Endothelial cell of umbilical vein (primary cell): ENCODE results near the gene KRT78. TPM values are rescaled to one million over a fixed set of nuclear protein-coding genes. Genes with fewer than 3 reads are reported as not detected.

ENCODE experiments used
- BruUV-seq: library from RNA; stranded (reverse); fragments of 400-500 nt; replicated peaks from 2 replicates; lab custom pipeline; 2021; lab: Mats Ljungman, UMichigan
- CTCF ChIA-PET: fragments of 300-600, 350-600 bp; sonication (Branson Sonifier 250); formaldehyde crosslinking; loops from one replicate; lab custom pipeline; 2021; ENCODE audit warnings: antibody characterized with exemption, inconsistent platforms; lab: Charles Lee
- POLR2A ChIA-PET: fragments of 300-600, 350-600 bp; sonication (Branson Sonifier 250); formaldehyde crosslinking; loops from one replicate; lab custom pipeline; 2021; ENCODE audit warnings: antibody characterized with exemption, inconsistent platforms; lab: Charles Lee
- DNase-seq: peaks from one replicate; pipeline ENCODE4 v3.0.0-alpha.2; 2011; ENCODE audit warnings: low read depth, low spot score
- FAIRE-seq: peaks from 2 replicates; lab custom pipeline; 2011; peaks lifted over from hg19 to GRCh38; lab: Jason Lieb, UNC
- H2AFZ ChIP-seq: 2 replicates; pipeline ENCODE4 v1.6.0; 2012; ENCODE audit warnings: low read depth, low read length, control low read depth, inconsistent platforms
- H3K27ac ChIP-seq: 2 replicates; pipeline ENCODE4 v1.5.1; 2011; ENCODE audit warnings: low read depth, mild to moderate bottlenecking, control low read depth, low read length, moderate library complexity; ENCODE audit not compliant: insufficient read depth
- H3K27me3 ChIP-seq, 2 experiments: 2 replicates each; pipeline versions ENCODE4 v1.6.0 to v1.6.1; 2011; ENCODE audit warnings: low read length in 2 of 2, mixed read lengths in 1 of 2; ENCODE audit not compliant: control insufficient read depth in 2 of 2, insufficient read depth in 2 of 2
- H3K36me3 ChIP-seq, 2 experiments: 2 replicates in 1 of 2; 3 replicates in 1 of 2; pipeline ENCODE4 v1.5.1; 2011; ENCODE audit warnings: low read length in 2 of 2, mild to moderate bottlenecking in 1 of 2, moderate library complexity in 1 of 2; ENCODE audit not compliant: control insufficient read depth in 2 of 2, insufficient read depth in 2 of 2; ENCODE audit errors: extremely low read depth in 1 of 2
- H3K4me1 ChIP-seq: 3 replicates; pipeline ENCODE4 v1.5.1; 2011; ENCODE audit warnings: mild to moderate bottlenecking, low read length; ENCODE audit not compliant: control insufficient read depth, insufficient read depth; ENCODE audit errors: extremely low read depth
- H3K4me2 ChIP-seq: 2 replicates; pipeline ENCODE4 v1.6.1; 2011; ENCODE audit warnings: low read length, control low read depth, mixed read lengths; ENCODE audit not compliant: insufficient read depth
- H3K4me3 ChIP-seq, 3 experiments: fragments of 200-600 bp in 1 of 3; sonication (generic), shearing (Covaris generic) in 1 of 3; replicated peaks in 1 of 3; 2 replicates each; pipeline ENCODE4 v1.5.1; 2011 to 2016; ENCODE audit warnings: control low read depth in 3 of 3, low read length in 3 of 3, mild to moderate bottlenecking in 2 of 3, inconsistent platforms in 1 of 3, low read depth in 1 of 3, moderate library complexity in 1 of 3; ENCODE audit not compliant: insufficient read depth in 1 of 3
- H3K79me2 ChIP-seq: 2 replicates; pipeline ENCODE4 v1.6.0; 2012; ENCODE audit warnings: low read length, inconsistent platforms; ENCODE audit not compliant: control insufficient read depth, insufficient read depth
- H3K9ac ChIP-seq: replicated peaks from 2 replicates; pipeline ENCODE3; 2011; ENCODE audit warnings: low read length, control low read depth; ENCODE audit not compliant: insufficient read depth; ENCODE audit errors: extremely low read depth
- H3K9me1 ChIP-seq: replicated peaks from 3 replicates; pipeline ENCODE4 v1.6.0; 2011; ENCODE audit warnings: mild to moderate bottlenecking, low read length; ENCODE audit not compliant: control insufficient read depth, insufficient read depth; ENCODE audit errors: extremely low read depth
- H3K9me3 ChIP-seq: replicated peaks from 2 replicates; pipeline ENCODE4 v1.5.1; 2012; ENCODE audit warnings: low read length, inconsistent platforms; ENCODE audit not compliant: control insufficient read depth, insufficient read depth
- H4K20me1 ChIP-seq: replicated peaks from 2 replicates; pipeline ENCODE3; 2011; ENCODE audit warnings: mild to moderate bottlenecking, low read length; ENCODE audit not compliant: control insufficient read depth, insufficient read depth; ENCODE audit errors: extremely low read depth
- EZH2 ChIP-seq: IDR thresholded peaks from 2 replicates; pipeline ENCODE4 v1.6.1; 2012; ENCODE audit warnings: borderline replicate concordance, low read depth, mild to moderate bottlenecking, moderate library complexity, low read length, inconsistent platforms; ENCODE audit not compliant: severe bottlenecking
- FOS ChIP-seq: IDR thresholded peaks from 2 replicates; pipeline ENCODE4 v1.6.1; 2011; ENCODE audit warnings: mild to moderate bottlenecking, low read length, moderate library complexity, borderline replicate concordance; ENCODE audit not compliant: insufficient read depth
- GATA2 ChIP-seq: IDR thresholded peaks from 2 replicates; pipeline ENCODE4 v1.7.0; 2011; ENCODE audit warnings: low read depth, mild to moderate bottlenecking, moderate library complexity, mixed read lengths, low read length; ENCODE audit not compliant: insufficient read length, insufficient read depth
- JUN ChIP-seq: IDR thresholded peaks from 2 replicates; pipeline ENCODE4 v1.6.1; 2011; ENCODE audit warnings: borderline replicate concordance, low read depth; ENCODE audit not compliant: insufficient read length, insufficient read depth
- POLR2A ChIP-seq: IDR thresholded peaks from 2 replicates; pipeline ENCODE4 v1.6.1; 2012; ENCODE audit warnings: low read depth, mild to moderate bottlenecking, control low read depth, low read length
- dilution Hi-C: fragments of 300-500 bp; cut with MboI; formaldehyde crosslinking; loops from one replicate; pipeline ENCODE4 v1.15.0; 2019; ENCODE audit warnings: low sequenced_read_pairs; ENCODE audit not compliant: extremely low pct_ligation_motif_present
- intact Hi-C: fragments of 100-400 bp; cut with micrococcal nuclease; formaldehyde crosslinking; loops from one replicate; pipeline ENCODE4 v1.10.0; 2022
- polyA plus RNA-seq, 4 experiments: library from polyadenylated mRNA; depleted of rRNA in 3 of 4; stranded (reverse) in 3 of 4; unstranded in 1 of 4; fragments of >200 nt; gene quantifications; 2 replicates each; pipeline versions ENCODE4 v1.2.1 to v1.2.3, GENCODE V29; 2011 to 2012; ENCODE audit warnings: missing spikeins in 1 of 4
- total RNA-seq: library from RNA; stranded (reverse); gene quantifications from 2 replicates; pipeline ENCODE4 v1.2.3, GENCODE V29; 2021
- TF ChIP-seq, protein P1 (sequence below): IDR thresholded peaks from 2 replicates; pipeline ENCODE4 v1.6.1; 2011; ENCODE audit not compliant: insufficient read depth, insufficient read length

KRT78 gene
- total and polyA plus RNA-seq, 2 donors (not counting 3 experiments of a cell fraction or from before 2014, with no cell fraction given), result not detected

DNA sequence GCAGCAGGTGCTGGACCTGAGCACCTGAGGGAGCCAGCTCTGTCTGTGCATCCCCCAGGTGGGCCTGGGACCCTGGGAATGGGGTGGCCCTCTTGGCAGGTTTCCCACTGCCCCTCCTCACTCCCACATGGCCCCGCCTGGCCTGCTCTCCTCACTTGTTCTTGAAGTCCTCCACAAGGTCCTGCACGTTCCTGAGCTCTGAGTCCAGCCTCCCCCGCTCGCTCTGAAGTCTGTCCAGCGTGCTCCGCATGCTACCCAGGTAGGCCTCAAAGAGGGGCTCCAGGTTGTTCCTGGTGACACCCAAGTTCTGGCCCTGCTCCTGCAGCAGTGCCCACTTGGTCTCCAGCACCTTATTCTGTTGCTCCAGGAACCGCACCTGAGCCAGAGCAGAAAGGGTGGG, 17.5 kb downstream of the KRT78 start:
- Histone ChIP-seq H3K9me3 (no peaks in the 10 kb centered on the region), H3K9ac (no peak overlapping the region), H3K9me1 (no peaks in the 10 kb centered on the region), H3K4me1 (peaks cover 4% of the 10 kb centered on the region), H3K27me3 (peaks cover 2 to 3% of the 10 kb centered on the region in 2 experiments), H3K27ac (no peak overlapping the region), H3K36me3 (no peaks in the 10 kb centered on the region), H3K4me2 (no peak overlapping the region), H3K4me3 (no peak overlapping the region), H3K79me2 (no peaks in the 10 kb centered on the region), H4K20me1 (no peaks in the 10 kb centered on the region), H2AFZ (no peak overlapping the region)
- DNase-seq (no peak), FAIRE-seq (no peak)
- BruUV-seq, result no TSS peak
- CTCF ChIA-PET, result no interaction called here
- POLR2A ChIA-PET, result no interaction called here
- no peak for TF ChIP-seq GATA2
- no peak for TF ChIP-seq EZH2
- no peak for TF ChIP-seq POLR2A
- TF ChIP-seq JUN, result no peak
- TF ChIP-seq, protein P1, sequence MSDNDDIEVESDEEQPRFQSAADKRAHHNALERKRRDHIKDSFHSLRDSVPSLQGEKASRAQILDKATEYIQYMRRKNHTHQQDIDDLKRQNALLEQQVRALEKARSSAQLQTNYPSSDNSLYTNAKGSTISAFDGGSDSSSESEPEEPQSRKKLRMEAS, result no peak
- dilution Hi-C loops, result no loop called here
- intact Hi-C loops, result no loop called here

DNA sequence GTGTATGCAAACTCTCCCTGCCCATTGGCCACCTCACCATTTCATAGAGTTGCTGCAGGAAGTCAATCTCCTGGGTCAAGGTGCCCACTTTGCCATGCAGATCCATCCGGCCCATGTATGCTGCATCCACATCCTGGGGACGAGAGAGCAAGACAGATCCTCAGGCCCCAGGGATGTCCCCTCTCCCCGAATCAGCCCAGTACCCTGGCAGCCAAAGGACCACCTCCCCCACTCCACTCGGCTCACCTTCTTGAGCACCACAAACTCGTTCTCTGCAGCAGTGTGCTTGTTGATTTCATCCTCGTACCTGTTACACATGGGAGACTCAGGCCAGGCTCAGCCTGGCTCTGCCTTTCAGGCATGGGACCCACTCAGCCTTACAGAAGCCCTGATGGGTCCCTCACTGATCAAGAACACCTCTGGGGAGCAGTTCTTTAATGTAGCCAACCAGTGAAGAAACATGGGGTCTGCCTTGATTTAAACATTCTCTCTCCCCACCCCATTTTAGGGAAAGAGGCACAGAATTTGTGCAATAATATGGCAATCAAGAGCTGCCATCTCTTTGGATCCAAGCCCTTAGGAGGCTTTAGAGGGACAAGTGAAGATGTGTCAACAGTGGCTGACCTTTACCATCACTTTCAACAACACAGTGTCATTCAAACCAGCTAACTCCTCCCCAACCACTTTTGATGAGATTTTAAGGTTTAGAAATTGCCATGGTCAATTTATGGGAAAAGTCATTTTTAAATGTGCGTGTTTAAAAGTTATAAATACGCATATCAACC, 18.6 kb downstream of the KRT78 start:
- no peak for FAIRE-seq

More for the DNA sequence above, 18.6 kb downstream of the KRT78 start:
- Histone ChIP-seq H2AFZ (no peak overlapping the region), H3K27me3 (peaks cover 2 to 3% of the 10 kb centered on the region in 2 experiments), H3K9me3 (no peaks in the 10 kb centered on the region), H3K27ac (no peak overlapping the region), H4K20me1 (no peaks in the 10 kb centered on the region), H3K4me3 (no peak overlapping the region), H3K79me2 (no peaks in the 10 kb centered on the region), H3K9me1 (no peaks in the 10 kb centered on the region), H3K9ac (no peak overlapping the region), H3K4me2 (no peak overlapping the region), H3K36me3 (no peaks in the 10 kb centered on the region), H3K4me1 (no peaks in the 10 kb centered on the region)
- TF ChIP-seq POLR2A, result no peak
- TF ChIP-seq, protein P1, result no peak
- TF ChIP-seq FOS, result no peak
- TF ChIP-seq JUN, result no peak
- TF ChIP-seq GATA2, result no peak
- POLR2A ChIA-PET, result no interaction called here
- no TSS peak for BruUV-seq
- CTCF ChIA-PET, result no interaction called here
- intact Hi-C loops (no loop called here), dilution Hi-C loops (no loop called here)
- no peak for DNase-seq
